GM19193 (cell line): ENCODE data around the gene DSP.

ENCODE experiments used
- POLR2A ChIP-seq: IDR thresholded peaks from 4 replicates; pipeline ENCODE4 v1.6.1; 2011; ENCODE audit not compliant: insufficient read depth, insufficient read length; ENCODE audit errors: extremely low read depth

The DSP gene

DNA sequence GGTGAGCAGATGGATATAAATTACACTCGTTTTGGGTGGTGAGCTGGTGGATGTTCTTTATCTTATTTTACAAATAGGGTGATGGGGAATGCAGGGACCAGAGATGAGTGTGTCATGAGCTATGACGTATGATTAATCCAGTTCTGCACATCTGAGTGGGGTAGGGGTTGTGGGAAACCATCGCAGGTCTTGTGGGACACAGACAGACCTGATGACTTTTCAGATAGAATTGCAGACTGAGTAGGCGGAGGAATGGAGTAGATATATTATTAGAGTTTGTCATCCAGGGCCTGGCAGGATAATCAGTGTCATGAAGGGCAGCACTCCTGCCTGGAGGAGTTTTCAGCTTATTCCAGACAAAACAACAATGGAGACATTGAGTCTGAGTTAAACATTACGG is 12.9 kb upstream of the DSP start:
- no peak for TF ChIP-seq POLR2A

GRCh38 chr6:7529141-7529540 is 12.3 kb upstream of the DSP start:
- no peak for TF ChIP-seq POLR2A

DNA sequence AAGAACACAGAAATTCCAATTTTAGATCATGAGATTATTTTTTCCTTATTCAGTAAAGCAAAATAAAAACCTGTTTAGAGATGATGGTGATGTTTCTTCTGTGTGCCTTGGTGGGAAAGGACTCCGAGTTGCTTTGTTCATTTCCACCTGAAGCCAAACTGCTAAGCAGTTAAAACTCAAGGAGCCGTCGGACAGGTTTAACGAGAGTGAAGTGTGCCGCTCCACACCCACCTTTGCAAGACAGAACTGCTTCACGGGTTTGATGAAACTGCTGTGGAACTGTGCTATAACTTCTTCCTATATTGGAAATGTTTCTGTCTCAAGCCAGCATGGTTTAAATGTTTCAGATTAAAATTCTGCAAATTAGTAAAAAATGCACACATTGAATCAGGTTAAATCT is 9.2 kb upstream of the DSP start:
- no peak for TF ChIP-seq POLR2A

GRCh38 chr6:7532821-7533220 is 8.7 kb upstream of the DSP start:
- no peak for TF ChIP-seq POLR2A

DNA sequence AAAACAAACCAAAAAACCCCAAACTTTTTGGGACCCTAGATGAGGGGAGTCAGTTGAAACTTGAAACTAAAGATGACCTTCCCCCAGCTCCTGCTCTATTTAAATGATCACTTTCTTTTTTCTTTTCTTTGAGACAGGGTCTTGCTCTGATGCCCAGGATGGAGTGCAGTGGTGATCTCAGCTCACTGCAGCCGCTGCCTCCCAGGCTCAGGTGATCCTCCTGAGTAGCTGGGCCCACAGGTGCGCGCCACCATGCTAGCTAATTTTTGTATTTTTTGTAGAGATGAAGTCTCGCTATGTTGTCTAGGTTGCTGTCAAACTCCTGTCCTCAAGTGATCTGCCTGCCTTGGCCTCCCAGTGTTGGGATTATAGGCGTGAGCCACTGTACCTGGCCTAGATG is 7.3 kb upstream of the DSP start:
- TF ChIP-seq POLR2A = no peak

GRCh38 chr6:7535498-7535897 is 6.0 kb upstream of the DSP start:
- no peak for TF ChIP-seq POLR2A

GRCh38 chr6:7537565-7538174 is 3.8 kb upstream of the DSP start:
- TF ChIP-seq POLR2A = no peak

- no peak for TF ChIP-seq POLR2A
Observed at GRCh38 chr6:7538484-7538883, 3.0 kb upstream of the DSP start.

DNA sequence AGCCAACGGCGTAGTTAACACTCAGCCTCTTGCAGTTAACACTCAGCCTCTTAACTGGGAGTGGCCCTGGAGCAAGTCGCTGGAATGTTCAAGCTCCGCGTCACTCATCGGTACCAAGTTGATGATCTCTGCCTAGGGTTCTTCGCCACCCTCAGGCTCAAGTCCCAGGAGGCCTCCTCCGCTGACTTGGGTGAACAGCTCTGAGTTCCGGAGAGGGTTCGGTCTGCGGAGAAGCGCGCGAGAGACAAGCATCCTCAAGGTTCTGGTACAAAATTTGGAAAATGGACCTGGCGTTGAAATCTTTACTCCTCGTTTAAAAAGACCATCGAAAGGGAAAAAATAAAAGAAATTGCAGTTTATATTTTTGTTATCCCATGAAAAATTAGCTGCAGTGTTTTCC is 876 bp upstream of the DSP start:
- TF ChIP-seq POLR2A = no peak

GRCh38 chr6:7542065-7542873 is 798 bp downstream of the DSP start:
- no peak for TF ChIP-seq POLR2A

- no peak for TF ChIP-seq POLR2A
Observed at GRCh38 chr6:7542874-7543624, 1.6 kb downstream of the DSP start.

- TF ChIP-seq POLR2A = no peak
Observed at GRCh38 chr6:7543789-7544424, 2.4 kb downstream of the DSP start.

DNA sequence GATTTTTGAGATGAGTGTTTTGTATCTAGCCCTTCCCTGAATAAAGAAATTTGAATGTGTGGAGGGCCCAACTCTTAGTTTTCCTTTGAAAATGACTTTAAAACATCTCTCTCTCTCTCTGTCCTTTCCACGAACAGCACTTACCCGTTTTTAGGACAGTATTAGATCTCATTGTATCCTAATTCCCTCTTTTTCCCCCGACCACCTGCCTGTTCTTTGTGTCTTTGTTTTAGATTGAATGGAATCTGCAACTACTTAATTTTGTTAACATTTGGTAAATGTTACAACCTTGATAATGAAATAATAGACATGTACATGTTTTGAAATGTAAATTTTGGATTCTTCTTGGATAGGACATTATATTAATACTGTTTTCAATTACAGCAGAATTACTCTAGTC is 3.1 kb downstream of the DSP start:
- no peak for TF ChIP-seq POLR2A

- no peak for TF ChIP-seq POLR2A
Observed at GRCh38 chr6:7545316-7546019, 4.0 kb downstream of the DSP start.

GRCh38 chr6:7546020-7546369 is 4.5 kb downstream of the DSP start:
- no peak for TF ChIP-seq POLR2A
